Left cardiac atrium (tissue), 4 donors: ENCODE results near the gene PRSS35. TPM values are rescaled to one million over a fixed set of nuclear protein-coding genes. Genes with fewer than 3 reads are reported as not detected.
"Not testable (repeated sequence)": the region's sequence is repeated elsewhere in the genome, so short reads cannot be mapped to it uniquely, and the experiment has no call there.

Experiments
- ATAC-seq, 2 donors: fragments of 200-7000 bp; cut with Tn5 transposase; one replicate each; pipeline ENCODE4 v1.9.1; 2020; ENCODE audit warnings: mild to moderate bottlenecking in 2 of 2, moderate library complexity in 2 of 2
- DNase-seq: peaks from one replicate; pipeline ENCODE4 v3.0.0-alpha.2; 2020
- intact Hi-C, 2 donors: fragments of 100-400 bp; cut with DNase I; formaldehyde crosslinking; loops; one replicate each; pipeline versions ENCODE4 v1.14.1 to v1.15.1; 2022 to 2023
- total RNA-seq, 2 donors: library from RNA; stranded (reverse); fragmentation: NEBNext Ultra II Directional; extraction: Animal tissue kit (Norgen Biotek cat#: 25700); gene quantifications; one replicate each; pipeline ENCODE4 v1.2.1, GENCODE V29; 2021
- donor health status: DM: no; HTN: yes; CAD: no.
- donor health status: DM: no; HTN: yes; CAD: no; lungs with severe emphysema.
- donor health status: DM: yes; HTN: yes; CAD: no.
- donor health status: Dilated cardiomyopathy.

PRSS35 gene
- total RNA-seq, 2 donors from 2014 or later: 0.94 to 2.5 TPM

- DNase-seq: no peak
- no peak for ATAC-seq
- intact Hi-C loops: loop anchor here (5.0 to 10.0 kb wide), 2 partner anchors 289 to 436 kb away; no protein-coding TSS in a partner anchor
These were observed 1.1 kb upstream of the PRSS35 start for GRCh38 chr6:83511266-83511665.

- DNase-seq (no peak), ATAC-seq (no peak)
- intact Hi-C loops: loop anchor here (2.0 to 10.0 kb wide), 3 partner anchors 292 to 440 kb away; no protein-coding TSS in a partner anchor
These were observed 2.1 kb downstream of the PRSS35 start for GRCh38 chr6:83514466-83514865.

- no peak for ATAC-seq
- no peak for DNase-seq
- intact Hi-C loops: loop anchor here (2.0 to 10.0 kb wide), 4 partner anchors 98 to 440 kb away; no protein-coding TSS in a partner anchor
These were observed 2.6 kb downstream of the PRSS35 start for GRCh38 chr6:83514866-83515466.

GRCh38 chr6:83517500-83517899 is 5.2 kb downstream of the PRSS35 start:
- DNase-seq: no peak
- no peak for ATAC-seq
- intact Hi-C loops: loop anchor here (5.0 to 10.0 kb wide), 2 partner anchors 100 to 443 kb away; no protein-coding TSS in a partner anchor

GRCh38 chr6:83518816-83519480 is 6.6 kb downstream of the PRSS35 start:
- ATAC-seq: peak in 1 of 2 donors; percentile 23
- intact Hi-C loops: loop anchor here (5.0 to 10.0 kb wide), 2 partner anchors 102 to 444 kb away; no protein-coding TSS in a partner anchor

GRCh38 chr6:83536034-83536646 is 23.8 kb downstream of the PRSS35 start:
- intact Hi-C loops: no loop called here
- no peak for ATAC-seq
- peak; percentile 26 for DNase-seq

More at GRCh38 chr6:83518816-83519480, 6.6 kb downstream of the PRSS35 start:
- DNase-seq: no peak

- ATAC-seq (no peak), DNase-seq (no peak)
- intact Hi-C loops: no loop called here
These were observed 24.6 kb downstream of the PRSS35 start for GRCh38 chr6:83536647-83537589.

- intact Hi-C loops: no loop called here
- no peak for ATAC-seq
- DNase-seq: no peak
These were observed 27.3 kb downstream of the PRSS35 start for GRCh38 chr6:83539678-83540077.

GRCh38 chr6:83546636-83547035 is 34.3 kb downstream of the PRSS35 start:
- ATAC-seq (no peak), DNase-seq (no peak)
- intact Hi-C loops: no loop called here

GRCh38 chr6:83550482-83550881 is 38.1 kb downstream of the PRSS35 start:
- DNase-seq, ATAC-seq, intact Hi-C loops: not testable (repeated sequence)

GRCh38 chr6:83551748-83552147 is 39.4 kb downstream of the PRSS35 start:
- ATAC-seq, intact Hi-C loops, DNase-seq: not testable (repeated sequence)

GRCh38 chr6:83556871-83557270 is 44.5 kb downstream of the PRSS35 start:
- DNase-seq: no peak
- ATAC-seq: no peak
- intact Hi-C loops: no loop called here

- DNase-seq (no peak), ATAC-seq (no peak)
- intact Hi-C loops: no loop called here
These were observed 46.6 kb downstream of the PRSS35 start for GRCh38 chr6:83558975-83559374.

- DNase-seq, ATAC-seq, intact Hi-C loops: not testable (repeated sequence)
These were observed 59.4 kb downstream of the PRSS35 start for GRCh38 chr6:83571663-83572185.

GRCh38 chr6:83574783-83575182 is 62.4 kb downstream of the PRSS35 start:
- DNase-seq (no peak), ATAC-seq (no peak)
- intact Hi-C loops: no loop called here
